ENCODE data around the gene CAMK1D.
"Not testable (repeated sequence)": the region's sequence is repeated elsewhere in the genome, so short reads cannot be mapped to it uniquely, and the experiment has no call there.

CAMK1D gene

DNA sequence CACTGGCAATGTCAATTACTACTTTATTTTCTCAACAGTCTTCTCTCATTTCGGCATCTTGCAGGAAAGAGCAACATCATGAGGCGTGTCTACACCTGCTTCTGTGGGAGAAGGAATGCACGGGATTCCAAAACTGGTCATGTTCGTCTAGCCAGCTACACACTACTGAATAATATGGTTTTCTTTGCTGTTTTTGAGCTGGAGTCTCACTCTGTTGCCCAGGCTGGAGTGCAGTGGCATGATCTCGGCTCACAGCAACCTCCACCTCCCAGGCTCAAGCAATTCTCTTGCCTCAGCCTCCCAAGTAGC, 376.2 kb downstream of the CAMK1D start:
- DNase-seq (ENCODE audit: low spot score), result not testable (repeated sequence)

- DNase-seq (ENCODE audit: low spot score), result no peak
Observed at GRCh38 chr10:12726971-12727831, 377.9 kb downstream of the CAMK1D start.

DNA sequence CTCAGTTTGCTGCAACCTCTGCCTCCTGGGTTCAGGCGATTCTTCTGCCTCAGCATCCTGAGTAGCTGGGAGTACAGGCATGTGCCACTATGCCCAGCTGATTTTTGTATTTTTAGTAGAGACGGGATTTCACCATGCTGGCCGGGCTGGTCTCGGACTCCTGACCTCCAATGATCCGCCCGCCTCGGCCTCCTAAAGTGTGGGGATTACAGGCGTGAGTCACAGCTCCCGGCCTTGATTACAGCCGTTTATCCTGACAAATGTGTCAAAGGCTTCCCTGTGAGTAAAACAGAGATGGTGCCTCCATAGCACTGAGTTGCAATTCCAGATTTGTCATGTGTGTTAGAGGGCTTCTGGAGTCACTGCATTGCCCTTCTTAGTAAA, 378.5 kb downstream of the CAMK1D start:
- DNase-seq (ENCODE audit: low spot score), result no peak

DNA sequence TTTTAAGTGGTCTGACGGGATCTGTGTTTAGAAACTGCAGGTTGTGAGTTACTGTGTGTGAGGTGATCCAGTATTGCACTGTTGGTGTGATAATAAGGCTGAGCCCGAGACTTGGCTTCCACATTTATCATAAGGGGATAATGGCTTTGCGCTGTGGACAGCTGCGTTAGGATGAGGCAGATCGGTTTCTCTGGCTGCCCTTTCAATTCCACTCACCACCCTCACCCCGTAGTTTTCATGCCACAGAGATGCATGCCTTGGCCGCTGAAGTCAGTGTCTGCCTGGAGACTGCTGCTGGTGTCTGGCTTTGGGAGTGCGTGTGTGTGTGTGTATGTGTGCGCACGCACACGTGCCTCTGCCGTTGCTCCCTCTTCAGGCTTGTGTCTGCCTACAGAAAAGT, 379.1 kb downstream of the CAMK1D start:
- no peak for DNase-seq (ENCODE audit: low spot score)

DNA sequence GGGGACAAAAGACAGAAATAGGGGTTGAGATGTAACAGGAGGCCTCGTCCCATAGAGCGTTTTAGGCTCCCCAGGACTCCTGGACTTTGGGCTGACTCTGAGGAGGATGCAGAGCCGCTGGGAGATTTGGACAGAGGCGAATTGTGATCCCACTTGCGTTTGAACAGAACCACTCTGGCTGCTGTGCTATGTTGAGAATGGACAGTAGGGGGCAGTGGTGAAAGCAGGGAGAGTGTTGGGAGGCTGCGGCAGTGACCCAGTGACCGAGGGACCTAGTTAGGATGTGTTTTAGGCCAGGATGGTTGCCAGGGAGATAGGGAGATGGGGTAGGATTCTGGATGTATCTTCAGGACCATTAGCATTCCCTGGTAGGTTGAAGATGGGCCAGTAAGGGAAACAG, 380.5 kb downstream of the CAMK1D start:
- DNase-seq (ENCODE audit: low spot score), result no peak

DNA sequence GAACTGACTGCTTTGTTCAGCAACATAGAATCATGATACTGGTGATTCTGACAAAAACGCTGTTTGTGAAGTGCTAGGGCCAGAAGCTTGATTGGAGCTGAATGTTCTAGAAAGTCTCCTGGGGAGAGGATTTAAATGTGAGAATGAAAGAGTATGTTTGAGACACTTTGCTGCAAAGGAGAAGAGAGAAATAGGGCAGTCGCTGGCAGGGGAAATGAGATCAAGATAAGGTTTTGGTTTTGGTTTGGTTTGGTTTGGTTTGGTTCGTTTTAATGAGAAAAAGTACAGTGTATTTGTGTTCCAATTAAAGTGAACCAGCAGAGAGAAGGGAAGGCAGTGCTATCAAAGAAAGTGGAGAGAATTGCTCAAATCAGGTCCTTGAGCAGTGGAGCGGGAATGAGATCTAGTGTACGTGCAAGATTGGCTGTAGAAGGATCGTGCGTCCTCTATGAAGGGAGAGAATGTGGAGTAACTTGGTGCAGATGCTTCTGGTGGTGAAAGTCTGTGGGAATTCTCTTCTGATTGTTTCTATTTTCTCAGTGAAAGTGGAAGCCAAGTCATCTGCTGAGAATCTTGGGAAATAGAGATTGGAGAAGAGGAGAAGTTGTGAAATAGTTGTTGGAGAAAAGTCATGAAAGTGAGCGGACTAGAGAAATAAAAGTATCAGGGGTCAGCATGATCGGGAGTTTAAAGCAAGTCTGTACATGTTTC, 381.6 kb downstream of the CAMK1D start:
- no peak for DNase-seq (ENCODE audit: low spot score)

- no peak for DNase-seq (ENCODE audit: low spot score)
Observed at GRCh38 chr10:12733271-12733670, 383.9 kb downstream of the CAMK1D start.

GRCh38 chr10:12735843-12736462, 386.6 kb downstream of the CAMK1D start:
- DNase-seq (ENCODE audit: low spot score), result no peak

DNA sequence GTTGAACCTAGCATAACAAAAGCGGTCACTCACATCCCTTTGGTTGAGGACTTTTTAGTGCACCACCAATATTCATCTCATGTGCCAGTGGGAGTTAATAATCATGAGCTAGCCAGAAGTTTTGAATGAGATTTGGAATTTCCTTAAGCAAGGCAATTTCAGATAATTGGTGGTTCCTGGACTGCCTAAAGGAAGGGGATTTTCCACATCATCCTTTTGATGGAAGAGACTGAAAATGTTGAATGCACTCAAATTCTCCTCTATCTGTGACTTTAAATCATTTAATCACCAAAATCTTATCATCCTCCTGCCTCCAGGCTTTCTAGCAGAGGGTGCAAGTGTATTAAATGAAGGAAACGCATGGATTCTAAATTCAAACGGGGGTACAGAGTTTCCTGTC, 391.5 kb downstream of the CAMK1D start:
- no peak for DNase-seq (ENCODE audit: low spot score)

DNA sequence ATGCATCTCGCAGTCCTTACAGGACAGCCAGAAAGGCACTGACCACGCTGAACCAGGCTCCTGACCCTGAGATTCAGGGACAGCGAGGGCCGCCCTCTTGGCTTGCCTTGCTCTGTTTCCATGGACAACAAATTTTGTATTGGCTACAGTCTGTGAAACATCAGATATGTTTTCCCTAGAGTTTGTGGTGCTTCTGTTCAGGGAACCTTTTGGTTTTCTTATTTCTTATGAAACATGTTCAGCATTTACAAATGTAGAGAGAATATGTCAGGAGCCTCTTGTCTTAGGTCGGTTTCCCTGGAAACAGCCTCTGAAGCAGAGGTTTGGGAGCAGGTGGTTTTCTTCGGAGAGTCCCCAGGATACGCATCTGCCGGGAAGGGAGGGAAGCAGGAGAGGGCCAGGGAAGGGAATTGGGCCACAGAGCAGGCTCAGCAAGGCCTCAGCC, 392.0 kb downstream of the CAMK1D start:
- no peak for DNase-seq (ENCODE audit: low spot score)

GRCh38 chr10:12742771-12743170, 393.4 kb downstream of the CAMK1D start:
- DNase-seq (ENCODE audit: low spot score), result no peak

DNA sequence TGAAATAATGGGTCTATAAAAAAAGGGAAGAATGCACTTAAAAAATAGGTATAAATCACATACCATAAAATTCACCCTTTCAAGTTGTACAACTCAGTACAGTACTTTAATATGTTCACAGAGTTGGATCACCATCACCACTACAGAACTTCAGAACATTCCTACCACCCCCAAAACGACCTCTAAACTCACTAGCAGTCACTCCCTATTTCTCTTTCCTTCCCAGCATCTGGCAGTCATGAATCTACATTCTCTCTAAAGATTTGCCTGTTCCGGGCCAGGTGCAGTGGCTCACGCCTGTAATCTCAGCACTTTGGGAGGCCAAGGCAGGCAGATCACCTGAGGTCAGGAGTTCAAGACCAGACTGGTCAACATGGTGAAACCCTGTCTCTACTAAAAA, 394.1 kb downstream of the CAMK1D start:
- DNase-seq (ENCODE audit: low spot score), result not testable (repeated sequence)

- DNase-seq (ENCODE audit: low spot score), result no peak
Observed at GRCh38 chr10:12743941-12744340, 394.6 kb downstream of the CAMK1D start.

- no peak for DNase-seq (ENCODE audit: low spot score)
Observed at GRCh38 chr10:12748186-12748585, 398.8 kb downstream of the CAMK1D start.

DNA sequence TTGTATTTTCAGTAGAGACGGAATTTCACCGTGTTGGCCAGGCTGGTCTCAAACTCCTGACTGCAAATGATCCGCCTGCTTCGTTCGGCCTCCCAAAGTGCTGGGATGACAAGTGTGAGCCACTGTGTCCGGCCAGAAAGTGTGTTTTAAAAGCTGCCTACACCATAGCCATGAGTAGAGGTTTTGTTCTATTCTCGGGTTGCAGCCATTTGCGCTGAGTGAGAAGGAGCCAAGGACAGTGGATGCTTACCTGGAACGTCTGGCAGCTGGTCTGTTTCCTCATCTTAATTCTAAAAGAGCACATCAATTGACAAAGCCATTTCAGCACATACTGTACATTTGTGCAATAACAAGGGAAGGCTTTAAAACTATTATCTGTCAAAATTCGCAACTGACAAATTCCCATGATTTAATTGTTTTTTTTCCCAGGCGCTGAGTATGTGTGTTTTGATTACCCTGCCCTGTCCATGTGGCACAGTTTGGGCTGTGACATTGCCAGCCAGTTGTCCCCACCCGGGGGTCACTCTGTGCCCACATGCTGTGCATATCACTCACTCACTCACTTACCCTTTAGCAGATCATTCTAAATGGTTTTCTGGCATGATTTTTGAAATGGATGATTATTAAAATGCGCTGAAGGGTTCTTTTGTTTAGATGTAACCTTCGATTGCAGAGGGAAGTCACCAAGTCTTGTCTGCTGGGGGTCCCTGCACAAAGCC, 400.6 kb downstream of the CAMK1D start:
- no peak for DNase-seq (ENCODE audit: low spot score)

GRCh38 chr10:12750526-12751201, 401.3 kb downstream of the CAMK1D start:
- DNase-seq (ENCODE audit: low spot score), result no peak

DNA sequence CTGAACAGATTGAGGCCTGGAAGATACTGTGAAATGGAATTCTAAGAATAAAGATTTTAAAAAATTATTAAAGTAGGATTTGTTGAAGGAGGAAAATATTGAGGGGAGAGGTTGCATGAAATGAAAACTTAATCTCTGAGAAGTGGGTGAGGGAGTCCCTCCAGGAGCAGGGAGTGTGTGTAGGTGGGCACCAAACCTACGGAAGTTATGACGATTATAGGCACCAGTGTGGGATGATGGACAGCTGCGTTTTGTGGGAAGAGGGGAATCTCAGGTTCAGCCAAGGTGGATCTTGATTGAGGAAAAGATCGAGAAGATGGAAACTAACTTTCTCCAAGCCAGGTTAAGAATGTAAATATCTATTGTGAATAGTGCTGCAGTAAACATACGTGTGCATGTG, 405.7 kb downstream of the CAMK1D start:
- DNase-seq (ENCODE audit: low spot score), result no peak

DNA sequence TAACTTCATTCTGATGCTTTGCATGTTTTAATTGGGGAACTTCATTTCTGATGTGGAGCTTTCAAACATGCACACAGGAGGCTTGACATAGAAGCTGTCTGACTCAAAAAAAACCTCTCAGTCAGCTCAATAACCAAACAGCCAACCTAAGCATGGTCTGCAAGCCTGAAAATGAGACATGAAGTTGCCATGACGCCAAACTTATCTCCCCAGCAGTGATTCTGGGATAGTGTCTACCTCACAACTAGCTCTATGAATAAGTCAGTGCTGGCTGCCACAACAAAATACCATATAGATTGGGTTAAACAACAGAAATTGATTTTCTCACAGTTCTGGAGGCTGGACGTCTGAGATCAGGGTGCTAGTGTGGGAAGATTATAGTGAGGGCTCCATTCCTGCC, 408.0 kb downstream of the CAMK1D start:
- no peak for DNase-seq (ENCODE audit: low spot score)

GRCh38 chr10:12758271-12758670, 408.9 kb downstream of the CAMK1D start:
- no peak for DNase-seq (ENCODE audit: low spot score)

DNA sequence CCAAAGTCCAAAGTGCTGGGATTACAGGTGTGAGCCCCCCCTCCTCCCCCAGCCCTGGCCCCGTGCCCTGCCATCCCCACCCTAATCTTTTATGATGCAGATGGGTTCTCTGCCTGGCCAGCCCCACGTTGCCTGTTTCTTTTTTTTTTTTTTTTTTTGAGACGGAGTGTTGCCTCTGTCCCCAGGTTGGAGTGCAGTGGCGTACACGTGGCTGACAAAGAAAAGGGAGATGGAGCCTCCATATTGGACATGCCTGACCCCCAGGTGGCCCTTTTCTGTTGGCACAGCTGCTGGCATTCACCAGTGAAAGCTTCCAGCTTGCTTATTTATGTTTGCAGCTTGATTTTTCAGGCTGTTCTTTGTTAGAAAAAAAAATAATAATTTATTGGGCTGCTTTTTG, 416.9 kb downstream of the CAMK1D start:
- DNase-seq (ENCODE audit: low spot score), result no peak

DNA sequence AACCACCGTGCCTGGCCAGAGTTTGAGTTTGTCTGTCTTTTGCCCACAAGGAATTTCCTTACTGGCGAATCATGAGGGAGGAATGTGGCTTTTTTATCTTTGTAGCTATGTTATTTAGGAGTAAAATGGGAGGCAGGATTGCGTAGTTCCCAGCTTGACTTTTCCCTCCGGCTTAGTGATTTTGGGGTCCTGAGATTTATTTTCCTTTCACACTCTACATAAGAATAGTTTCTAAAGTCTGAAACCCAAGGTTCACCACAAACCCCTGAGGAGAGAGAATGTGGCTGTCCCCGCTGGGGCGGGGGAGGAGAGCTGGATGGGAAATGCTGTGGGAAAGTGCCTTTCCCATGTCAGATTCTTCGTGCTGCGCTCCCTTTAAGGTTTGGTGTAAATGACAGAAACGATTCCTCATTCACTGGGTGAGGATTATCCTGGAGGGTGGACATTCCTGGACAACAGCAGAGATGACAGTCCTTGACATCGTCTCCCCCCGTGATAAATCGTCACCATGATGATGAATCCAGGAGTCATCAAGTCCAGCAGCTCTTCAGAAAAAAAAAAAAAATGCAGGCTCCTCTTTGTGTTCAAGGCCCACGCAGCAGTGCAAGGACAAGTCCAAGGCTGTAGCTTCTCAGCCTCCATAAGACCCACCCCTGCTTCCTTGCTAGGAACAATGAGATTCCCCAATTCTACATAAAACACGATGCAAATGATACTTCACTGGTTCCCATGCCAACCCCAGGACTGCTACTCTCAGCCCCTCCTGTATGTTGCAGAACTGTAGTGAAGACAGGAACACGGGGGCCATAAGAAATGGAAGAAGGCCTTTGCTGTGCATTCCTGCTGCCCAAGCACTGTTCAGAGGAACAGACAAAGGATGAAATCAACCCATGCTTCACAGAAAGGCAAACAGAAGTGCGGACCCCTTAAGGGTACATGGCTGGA, 419.1 kb downstream of the CAMK1D start:
- no peak for DNase-seq (ENCODE audit: low spot score)

Measured in HuH-7.5 (cell line).